PC-3 (cell line): ENCODE results near the gene GFM2.

ENCODE experiments used
- EZH2 ChIP-seq: fragments of 300-600 bp; sonication (generic); IDR thresholded peaks from one replicate; pipeline ENCODE4 v1.6.1; 2017; ENCODE audit warnings: antibody characterized with exemption, mild to moderate bottlenecking, low read length; ENCODE audit not compliant: unreplicated experiment
- EZH2phosphoT487 ChIP-seq: fragments of 300-600 bp; sonication (generic); IDR thresholded peaks from 2 replicates; pipeline ENCODE4 v1.6.1; 2018; ENCODE audit warnings: mild to moderate bottlenecking, antibody characterized with exemption, low read length, borderline replicate concordance
- TF ChIP-seq, protein P1 (sequence below): fragments of 300-600 bp; sonication (generic); conservative IDR thresholded peaks from 2 replicates; pipeline ENCODE4 v1.5.1; 2017; ENCODE audit warnings: antibody characterized with exemption, low read depth, mild to moderate bottlenecking, low read length

DNA sequence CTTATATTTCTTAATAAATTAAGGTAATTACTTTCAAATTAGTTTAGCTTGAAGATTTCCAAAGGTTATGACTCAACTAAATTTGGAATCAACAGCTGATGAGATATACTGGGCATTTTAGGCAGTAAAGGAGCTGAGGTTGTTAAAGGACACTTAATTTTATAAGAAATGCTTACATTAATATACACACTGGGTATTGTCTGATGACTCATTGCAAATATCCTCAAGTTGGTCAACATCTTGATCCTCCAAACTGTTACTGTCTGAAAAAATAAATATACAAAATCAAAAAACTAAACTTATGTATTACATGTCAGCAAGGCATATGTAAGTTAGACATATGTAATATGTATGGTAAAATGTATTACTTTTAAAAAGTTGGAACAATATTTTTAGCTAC, 3.4 kb downstream of the GFM2 start:
- TF ChIP-seq, protein P1, sequence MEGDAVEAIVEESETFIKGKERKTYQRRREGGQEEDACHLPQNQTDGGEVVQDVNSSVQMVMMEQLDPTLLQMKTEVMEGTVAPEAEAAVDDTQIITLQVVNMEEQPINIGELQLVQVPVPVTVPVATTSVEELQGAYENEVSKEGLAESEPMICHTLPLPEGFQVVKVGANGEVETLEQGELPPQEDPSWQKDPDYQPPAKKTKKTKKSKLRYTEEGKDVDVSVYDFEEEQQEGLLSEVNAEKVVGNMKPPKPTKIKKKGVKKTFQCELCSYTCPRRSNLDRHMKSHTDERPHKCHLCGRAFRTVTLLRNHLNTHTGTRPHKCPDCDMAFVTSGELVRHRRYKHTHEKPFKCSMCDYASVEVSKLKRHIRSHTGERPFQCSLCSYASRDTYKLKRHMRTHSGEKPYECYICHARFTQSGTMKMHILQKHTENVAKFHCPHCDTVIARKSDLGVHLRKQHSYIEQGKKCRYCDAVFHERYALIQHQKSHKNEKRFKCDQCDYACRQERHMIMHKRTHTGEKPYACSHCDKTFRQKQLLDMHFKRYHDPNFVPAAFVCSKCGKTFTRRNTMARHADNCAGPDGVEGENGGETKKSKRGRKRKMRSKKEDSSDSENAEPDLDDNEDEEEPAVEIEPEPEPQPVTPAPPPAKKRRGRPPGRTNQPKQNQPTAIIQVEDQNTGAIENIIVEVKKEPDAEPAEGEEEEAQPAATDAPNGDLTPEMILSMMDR: no peak
- TF ChIP-seq EZH2: no peak
- TF ChIP-seq EZH2phosphoT487: no peak
